SH-SY5Y (cell line): ENCODE results near the gene XKRX.

Source experiments
- GATA2 ChIP-seq: IDR thresholded peaks from 2 replicates; pipeline ENCODE4 v1.6.1; 2011; ENCODE audit warnings: mild to moderate bottlenecking, low read depth, low read length
- GATA3 ChIP-seq: IDR thresholded peaks from 2 replicates; pipeline ENCODE4 v1.6.1; 2011; ENCODE audit warnings: low read depth, mild to moderate bottlenecking, low read length, moderate library complexity

XKRX gene

DNA sequence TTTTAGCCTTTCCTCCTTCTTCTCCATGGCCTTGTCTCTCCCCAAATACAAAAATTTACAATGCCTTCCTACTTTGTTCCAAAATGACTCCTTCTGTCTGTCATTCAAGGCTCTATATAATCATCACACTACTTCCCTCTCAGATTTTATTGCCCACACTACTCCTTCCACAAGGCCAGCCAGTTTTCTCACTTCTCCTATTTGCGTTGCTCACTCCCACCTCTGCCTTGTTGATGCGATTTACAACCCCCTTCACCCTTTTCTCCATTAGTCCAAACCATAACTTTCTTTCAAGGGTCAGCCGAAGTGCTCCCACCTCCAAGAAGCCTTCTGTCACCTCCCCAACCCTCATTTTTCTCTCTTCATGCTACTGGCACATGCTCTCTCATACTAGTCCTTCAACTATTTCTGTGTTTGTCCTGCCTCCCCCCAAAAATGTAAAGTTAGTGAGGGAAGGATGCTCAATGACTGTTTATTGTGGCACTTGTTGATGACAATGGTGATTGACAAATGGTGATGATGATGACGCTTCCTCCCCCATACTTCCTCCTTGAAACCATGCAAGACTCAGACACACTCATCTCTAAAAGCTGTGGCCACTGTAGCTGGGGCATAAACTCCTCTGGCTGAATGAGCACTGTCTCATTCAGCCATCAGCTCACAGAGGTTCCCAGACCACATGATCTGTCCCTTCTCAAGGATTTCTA is 2.7 kb upstream of the XKRX start:
- TF ChIP-seq GATA3 (no peak), GATA2 (no peak)

DNA sequence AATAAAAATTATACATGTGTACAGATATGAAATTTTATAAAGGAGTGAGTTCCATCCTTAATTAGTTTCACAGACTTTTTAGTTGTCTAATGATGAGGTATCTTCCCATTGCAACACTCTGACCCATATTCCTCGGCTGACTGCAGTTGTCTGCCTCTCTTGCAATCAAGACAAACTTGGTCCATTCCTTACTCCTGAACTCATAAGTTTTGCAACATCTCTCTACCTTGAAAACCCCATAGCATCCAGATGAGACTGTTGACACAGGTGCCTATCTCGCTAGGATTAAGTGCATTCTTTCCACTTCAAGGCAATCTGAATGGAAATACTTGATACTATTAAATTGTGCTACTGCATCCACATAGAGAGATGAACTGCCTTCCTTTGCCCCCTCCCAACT is 2.3 kb downstream of the XKRX start:
- TF ChIP-seq GATA2 (no peak), GATA3 (no peak)

DNA sequence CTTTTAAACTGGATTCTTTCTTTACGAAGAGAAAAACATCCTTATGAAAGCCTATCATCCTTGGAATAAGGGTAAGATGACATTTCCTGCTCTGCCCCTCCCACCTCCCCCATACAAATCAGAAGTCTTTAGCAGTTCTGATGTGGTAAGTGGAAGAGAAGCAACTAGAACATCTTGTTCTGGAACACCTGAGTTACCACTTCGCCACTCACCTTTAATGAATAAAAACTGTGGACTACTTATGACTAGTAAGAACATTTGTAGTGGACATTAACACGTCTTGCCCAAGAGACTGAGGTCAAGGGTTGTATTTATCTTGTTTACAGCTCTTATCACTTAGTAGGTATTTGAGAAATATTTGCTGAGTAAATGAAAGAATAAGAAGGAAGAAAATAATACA is 4.3 kb downstream of the XKRX start:
- no peak for TF ChIP-seq GATA3
- TF ChIP-seq GATA2 = no peak

DNA sequence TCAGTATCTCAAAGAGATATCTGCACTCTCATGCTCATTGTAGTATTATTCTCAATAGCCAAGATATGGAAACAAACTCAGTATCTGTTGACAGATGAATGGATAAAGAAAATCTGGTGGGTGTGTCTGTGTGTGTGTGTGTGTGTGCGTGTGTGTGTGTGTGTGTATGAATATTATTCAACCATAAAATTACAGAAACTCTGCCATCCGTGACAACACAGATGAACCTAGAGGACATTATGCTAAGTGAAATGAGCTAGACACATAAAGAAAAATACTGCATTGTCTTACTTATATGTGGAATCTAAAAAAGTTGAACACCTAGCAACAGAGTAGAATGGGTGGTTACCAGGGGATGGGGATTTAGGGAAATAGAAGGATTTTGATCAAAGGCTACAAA is 13.2 kb downstream of the XKRX start:
- TF ChIP-seq GATA3 = no peak
- no peak for TF ChIP-seq GATA2

DNA sequence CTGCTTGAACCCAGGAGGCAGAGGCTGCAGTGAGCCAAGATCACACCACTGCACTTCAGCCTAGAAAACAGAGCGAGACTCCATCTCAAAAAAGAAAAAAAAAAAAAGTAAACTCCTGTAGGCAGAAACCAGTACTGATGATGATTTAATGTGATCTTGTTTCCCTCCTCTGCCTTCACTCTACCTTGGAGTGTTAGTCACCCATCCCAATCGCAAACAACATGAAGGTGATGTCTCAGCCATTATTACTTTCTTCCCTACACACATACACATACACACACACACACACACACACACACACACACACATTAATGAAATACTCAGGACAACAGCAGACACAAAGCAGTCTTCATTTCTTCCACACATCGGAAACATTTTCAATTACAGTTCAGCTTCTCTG is 15.6 kb downstream of the XKRX start:
- TF ChIP-seq GATA3 = no peak
- TF ChIP-seq GATA2 = no peak

DNA sequence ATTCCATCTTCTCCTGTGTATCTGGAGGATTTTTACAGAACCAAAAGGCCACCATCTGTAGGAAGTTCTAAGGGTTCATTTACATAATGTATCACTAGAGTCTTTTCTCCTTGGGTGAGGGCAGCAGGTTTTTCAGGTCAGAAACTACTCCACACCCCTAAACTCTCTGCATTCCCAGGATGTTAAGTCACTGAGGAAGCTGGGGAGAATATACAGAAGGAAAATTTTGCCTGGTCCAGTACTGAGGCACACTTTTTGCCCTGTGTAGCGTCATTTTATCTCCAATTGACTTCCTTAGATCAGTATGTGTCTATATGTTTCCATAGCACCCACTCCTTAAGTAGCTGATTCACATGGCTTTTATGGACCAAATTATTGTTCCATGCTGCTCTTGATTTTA is 17.0 kb downstream of the XKRX start:
- TF ChIP-seq GATA3 (no peak), GATA2 (no peak)

DNA sequence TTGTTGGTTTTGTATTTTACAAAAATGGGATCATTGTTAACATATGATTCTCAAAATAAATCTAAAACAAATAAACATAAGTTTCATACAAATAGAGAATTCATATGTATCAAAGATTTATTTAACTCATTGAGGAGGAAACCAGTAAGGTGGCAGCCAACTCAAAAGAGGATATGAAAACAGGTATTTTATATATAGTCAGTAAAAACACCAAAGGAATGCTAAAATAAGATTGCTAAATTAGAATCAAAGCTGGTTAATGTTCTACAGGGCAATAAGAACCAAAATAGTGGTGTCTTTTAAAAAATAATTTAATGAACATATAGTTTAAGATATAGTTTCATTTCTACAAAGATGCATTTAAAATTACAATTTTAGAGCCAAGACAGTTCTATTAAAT is 23.1 kb downstream of the XKRX start:
- TF ChIP-seq GATA3 (no peak), GATA2 (no peak)

DNA sequence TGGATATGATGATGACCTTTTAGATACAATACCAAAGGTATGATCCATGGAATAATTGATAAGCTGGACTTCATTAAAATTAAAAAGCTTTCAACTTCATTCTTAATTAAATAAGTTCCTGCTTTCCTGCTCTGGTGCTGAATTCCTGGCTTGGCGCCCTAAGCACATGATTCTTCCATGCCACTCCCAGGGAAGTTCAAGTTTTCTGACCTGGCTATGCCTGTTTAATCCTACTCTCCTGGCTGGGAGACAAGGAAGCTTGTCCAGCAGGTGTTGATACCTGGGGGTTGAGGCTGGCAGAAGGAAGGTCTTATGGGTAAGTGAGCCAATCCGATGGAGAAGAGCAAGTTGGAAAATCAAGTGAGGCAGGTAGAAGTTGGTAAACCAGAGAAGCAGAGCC is 24.3 kb downstream of the XKRX start:
- TF ChIP-seq GATA3 (no peak), GATA2 (no peak)

DNA sequence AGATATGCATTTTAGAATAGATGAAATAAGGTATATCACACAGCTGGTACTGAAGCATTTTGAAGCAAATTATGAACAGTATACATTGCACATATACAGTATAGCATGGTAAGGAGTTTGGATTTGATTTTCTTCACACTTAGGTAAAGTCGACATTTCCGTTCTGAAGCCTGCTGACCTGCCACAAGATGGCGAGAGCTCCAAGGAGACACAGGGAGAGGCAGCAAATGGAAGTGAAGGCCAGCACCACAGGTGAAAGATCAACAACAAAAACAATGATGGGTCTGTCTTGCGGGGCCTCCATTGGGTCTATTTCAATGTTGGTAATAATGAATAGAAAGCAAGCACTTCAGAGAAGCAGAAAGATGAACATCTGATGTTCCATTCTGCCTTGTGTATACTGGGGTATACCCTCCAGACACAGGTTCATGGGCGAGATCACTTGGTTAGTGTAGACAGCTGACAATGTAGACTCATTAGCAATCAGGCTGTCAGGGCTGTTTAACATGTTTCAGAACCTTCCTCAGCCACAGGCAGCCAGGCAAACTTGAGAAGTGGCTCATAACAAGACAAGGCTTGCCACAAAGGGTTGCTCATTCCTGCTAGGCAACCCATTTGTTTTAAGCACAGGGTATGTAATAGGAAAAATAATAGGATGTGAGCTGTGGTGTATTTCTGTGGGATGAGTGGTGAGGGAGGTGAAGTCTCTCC is 33.2 kb downstream of the XKRX start:
- TF ChIP-seq GATA2 = no peak
- TF ChIP-seq GATA3 = no peak

DNA sequence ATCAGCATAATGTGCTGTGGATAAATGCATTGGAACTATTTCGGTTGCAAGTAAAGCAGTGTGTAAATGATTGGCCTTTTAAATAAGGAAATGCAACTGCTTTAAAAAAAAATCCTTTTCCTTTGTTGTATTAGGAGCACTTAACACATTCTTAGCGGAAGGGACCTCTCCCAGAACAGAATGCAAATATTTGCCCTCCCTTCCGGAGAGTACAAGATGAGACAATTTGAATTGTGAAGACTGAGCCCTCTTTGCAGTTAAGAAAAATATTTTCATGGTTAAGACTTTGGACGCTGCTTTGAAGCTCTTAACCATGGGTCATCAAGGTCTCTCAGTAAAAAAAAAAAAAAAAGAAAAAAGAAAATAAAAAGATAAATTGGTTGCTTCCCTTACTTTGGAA is 45.1 kb downstream of the XKRX start:
- TF ChIP-seq GATA3 (no peak), GATA2 (no peak)

DNA sequence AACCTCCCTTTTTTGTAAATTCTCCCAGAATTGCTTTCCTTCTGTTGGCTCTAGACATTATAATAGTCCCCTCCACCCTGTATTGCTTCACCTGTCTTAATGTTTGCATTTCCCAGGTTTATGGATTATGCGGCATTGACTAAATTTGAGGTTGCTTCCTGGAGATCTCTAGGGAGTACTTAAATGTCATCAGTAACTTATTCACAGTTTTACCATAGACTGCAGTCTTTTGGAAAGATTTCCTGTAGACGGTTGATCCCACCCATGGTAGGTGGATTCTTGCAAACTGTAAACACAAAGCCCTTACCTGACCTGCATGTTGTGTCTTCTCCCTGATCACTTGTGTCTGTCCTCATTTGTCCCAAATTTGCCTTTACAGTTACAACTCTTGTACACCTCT is 48.3 kb downstream of the XKRX start:
- TF ChIP-seq GATA2 (no peak), GATA3 (no peak)

DNA sequence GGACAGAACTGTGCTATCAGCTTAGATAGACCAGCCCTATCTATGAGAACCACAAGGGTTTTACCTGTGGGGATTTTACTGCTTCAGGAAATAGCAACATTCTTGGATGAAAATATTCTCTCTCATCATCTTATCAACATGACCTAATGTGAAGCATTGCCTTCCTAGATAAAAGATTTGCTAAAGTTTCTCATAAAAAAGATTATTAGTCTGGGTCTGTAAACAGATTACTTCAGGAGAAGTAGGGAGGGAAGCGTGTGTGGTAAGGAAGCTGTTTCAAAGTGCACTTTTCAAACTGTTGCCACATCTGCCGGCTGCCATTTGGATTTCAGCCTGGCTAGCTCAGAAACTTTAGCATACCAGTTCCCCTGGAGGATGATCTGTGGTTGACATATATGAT is 54.4 kb downstream of the XKRX start, which contains the start of gene NOX1:
TSS of gene NOX1 (minus strand) at position 35 of the 400 bp plus-strand sequence. CDS start 220 bp downstream, outside the sequence.
- no peak for TF ChIP-seq GATA2

DNA sequence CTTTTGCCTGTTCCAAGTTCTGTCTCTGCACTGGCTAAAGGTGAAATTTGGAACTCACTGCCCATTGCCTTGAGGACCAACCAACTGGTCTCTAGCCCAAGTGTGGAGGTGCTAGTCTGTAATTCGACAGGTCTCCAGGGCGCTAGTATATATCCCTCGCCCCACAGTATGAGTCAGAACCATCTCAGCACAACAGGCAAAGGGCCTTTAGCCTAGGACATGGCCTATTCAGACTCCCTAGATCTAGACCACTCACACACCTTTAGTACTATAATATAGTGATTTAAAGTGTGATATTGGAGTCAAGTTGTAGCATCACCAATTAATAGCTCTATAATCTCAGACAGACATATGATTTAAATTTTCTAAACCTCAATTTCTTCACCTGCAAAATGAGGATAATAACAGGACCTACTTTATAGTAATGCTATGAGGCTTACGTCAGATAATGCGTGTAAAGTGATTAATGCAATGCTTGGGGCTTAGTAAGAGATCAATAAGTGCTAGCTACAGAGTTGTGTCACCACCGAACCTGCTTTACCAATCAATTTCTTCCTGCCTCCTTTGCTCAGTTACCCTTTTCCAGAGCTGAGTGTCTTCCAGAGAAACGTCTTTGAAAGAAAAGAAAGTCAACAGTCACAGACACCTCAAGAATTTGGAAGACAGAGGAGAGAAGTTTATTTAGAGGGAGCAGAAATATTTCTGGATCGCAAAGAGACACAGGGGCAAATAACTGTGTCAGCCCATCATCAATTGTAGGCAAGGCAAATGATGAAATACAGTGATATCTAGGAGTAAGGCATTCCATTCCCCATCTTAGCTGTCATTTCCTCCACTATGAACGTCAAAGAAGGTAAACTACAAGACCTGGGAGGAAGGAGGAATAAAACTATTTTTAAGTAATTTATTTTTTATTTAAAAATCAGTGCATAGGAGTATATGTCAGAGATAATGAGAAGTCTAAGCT is 56.8 kb downstream of the XKRX start:
- TF ChIP-seq GATA2 = no peak
- TF ChIP-seq GATA3 = no peak

DNA sequence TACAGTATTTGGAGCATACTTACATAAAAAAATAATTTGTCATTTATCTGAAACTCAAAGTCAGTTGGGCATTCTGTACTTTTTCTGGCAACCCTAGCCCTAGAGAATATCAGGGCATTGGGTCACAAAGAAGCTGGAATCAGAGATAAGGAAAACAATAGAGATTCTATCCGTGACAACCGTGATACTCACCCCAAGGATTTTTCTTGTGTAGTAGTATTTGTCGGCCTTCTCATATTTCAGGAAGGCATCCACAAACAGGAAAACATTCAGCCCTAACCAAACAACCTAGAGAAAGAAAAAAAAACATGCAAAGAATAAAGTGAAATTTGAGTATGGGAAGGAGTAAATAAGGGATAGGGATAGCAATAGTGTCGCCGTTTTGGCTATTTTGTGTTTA is 58.2 kb downstream of the XKRX start:
- no peak for TF ChIP-seq GATA2
- TF ChIP-seq GATA3 = no peak

DNA sequence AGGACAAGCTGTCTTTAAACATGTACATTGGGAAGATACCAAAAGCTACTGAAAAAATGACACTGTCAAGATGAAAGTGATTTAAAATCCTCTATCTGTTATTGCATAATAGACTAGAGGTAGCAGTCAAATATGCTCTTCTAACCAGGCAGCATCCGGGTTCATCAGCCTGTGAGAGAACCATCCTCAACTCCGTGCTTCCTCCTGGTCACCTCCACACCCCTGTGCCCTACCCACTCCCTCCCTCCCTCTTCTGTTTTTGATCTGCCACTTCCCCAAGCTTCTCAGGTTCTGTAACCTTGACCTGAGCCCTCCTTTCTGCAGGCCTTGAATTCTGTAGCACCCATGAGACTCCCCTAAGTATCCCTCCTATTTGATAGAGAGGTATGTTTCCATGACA is 60.4 kb downstream of the XKRX start:
- TF ChIP-seq GATA2 = no peak
- no peak for TF ChIP-seq GATA3

DNA sequence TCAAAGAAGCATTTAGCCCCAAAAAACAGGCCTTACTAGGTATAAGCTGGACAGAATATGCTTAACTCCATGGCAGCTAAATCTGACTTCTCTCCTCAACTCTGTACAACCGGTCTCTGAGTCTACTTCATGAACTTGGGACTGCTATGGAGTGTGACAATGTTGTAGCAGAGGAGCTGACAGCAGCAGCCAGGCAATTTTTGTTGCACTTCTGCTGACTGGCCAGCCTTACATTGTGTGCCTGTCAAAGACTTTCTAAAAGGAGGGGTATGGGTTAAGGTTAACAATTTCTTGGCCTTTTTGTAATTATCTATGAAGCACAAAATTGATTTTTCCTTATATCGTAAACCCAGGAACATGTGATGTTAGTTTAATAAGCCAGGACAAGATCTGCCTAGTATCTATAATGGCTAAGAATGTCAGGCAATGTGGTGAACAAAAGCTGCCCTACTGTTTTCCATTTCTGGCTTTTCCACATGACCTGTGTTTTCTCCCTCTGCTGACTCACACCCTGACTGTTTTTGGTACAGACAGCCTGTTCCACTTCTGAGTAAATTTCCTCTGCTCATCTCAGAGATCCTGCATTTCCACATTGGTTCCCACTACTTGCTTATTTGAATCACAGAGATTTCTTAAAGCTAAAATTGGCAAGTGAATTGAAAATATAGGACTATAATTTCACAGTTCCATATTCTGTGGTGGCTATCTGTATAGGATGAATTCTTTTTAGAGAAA is 63.9 kb downstream of the XKRX start:
- no peak for TF ChIP-seq GATA2
- TF ChIP-seq GATA3 = no peak
